Measurements from ENCODE around the gene MMP15.
"Not testable (repeated sequence)": the region's sequence is repeated elsewhere in the genome, so short reads cannot be mapped to it uniquely, and the experiment has no call there.

Gene MMP15

DNA sequence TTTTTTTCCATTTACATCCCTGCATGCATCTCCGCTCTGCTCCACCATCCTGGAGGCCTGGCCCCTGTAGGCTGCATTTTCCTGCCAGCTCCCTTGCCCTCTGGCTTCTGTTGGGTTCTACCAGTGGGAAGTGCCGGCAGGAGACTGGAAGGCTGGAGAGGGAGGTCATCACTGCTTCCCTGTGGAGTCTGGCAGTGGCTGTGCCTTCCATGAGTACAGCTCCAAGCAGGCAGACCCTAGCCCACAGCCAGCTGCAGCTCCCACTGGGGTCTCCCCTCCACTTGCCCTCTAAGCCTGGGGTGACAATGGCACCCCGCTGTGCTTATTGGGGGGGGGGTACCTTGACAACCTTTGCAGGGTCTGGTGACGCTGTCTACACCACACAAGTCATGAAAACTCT, 37.3 kb downstream of the MMP15 start:
- H3K4me3 ChIP-seq (ENCODE audit: low read depth, low read length) = no peak overlapping the region
- DNase-seq (ENCODE audit: low read depth) = no peak
- TF ChIP-seq, protein P1, sequence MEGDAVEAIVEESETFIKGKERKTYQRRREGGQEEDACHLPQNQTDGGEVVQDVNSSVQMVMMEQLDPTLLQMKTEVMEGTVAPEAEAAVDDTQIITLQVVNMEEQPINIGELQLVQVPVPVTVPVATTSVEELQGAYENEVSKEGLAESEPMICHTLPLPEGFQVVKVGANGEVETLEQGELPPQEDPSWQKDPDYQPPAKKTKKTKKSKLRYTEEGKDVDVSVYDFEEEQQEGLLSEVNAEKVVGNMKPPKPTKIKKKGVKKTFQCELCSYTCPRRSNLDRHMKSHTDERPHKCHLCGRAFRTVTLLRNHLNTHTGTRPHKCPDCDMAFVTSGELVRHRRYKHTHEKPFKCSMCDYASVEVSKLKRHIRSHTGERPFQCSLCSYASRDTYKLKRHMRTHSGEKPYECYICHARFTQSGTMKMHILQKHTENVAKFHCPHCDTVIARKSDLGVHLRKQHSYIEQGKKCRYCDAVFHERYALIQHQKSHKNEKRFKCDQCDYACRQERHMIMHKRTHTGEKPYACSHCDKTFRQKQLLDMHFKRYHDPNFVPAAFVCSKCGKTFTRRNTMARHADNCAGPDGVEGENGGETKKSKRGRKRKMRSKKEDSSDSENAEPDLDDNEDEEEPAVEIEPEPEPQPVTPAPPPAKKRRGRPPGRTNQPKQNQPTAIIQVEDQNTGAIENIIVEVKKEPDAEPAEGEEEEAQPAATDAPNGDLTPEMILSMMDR (IDR thresholded peaks at IDR 0.05; ENCODE audit: control insufficient read depth, extremely low read depth, insufficient read depth) = no peak

DNA sequence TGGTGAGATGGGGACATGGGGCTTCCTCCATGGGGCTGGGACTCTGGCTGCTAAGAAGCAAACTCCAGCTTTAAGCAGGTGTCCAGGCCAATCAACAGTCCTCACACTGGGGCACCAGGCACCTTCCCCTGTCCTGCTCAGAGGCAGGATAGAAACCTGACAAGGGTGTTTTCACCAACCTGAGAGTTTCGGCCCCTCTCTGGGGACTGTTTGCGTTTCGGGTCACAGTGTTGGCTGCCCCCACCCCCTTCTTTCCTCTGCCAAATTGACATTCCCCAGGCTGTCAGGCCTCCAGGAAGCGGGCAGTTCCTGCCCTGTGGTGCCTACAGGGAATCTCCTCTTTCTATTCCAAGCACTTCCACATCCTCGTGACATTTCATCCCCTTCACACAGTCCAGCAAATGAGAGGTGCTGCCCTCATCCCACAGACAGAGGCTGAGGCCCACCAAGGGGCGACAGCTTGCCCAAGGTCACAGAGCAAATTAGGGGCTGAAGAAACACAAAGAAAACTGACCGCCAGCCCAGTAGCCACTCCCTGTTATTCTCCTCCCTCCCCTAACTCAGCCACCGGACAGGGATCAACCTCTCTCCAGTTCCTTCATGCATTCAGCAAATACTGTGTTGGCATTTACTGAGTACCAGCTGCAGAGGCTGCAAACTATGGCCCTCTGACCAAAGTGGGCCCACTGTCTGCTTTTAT, 38.0 kb downstream of the MMP15 start:
- H3K4me3 ChIP-seq (ENCODE audit: low read depth, low read length) = no peak overlapping the region
- DNase-seq (ENCODE audit: low read depth) = no peak
- TF ChIP-seq, protein P1 (IDR thresholded peaks at IDR 0.05; ENCODE audit: control insufficient read depth, extremely low read depth, insufficient read depth) = no peak

DNA sequence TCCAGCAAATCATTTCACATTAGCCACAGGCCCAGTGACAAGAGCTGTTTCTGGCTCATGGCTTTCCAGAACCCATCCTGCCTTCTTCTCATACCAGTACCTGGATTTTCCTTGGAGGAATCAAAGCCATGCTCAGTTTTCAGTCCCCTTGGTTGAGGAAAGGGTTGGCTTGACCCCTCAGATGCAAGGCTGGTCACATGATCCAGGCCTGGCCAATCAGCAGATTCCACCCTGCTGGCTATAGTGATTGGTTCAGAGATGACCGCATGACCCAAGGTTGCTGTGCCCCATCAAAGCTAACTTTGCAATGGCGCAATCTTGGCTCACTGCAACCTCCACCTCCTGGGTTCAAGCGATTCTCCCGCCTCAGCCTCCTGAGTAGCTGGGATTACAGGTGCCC, 45.0 kb downstream of the MMP15 start:
- no peak for DNase-seq (ENCODE audit: low read depth)
- TF ChIP-seq, protein P1 (IDR thresholded peaks at IDR 0.05; ENCODE audit: control insufficient read depth, extremely low read depth, insufficient read depth) = no peak

DNA sequence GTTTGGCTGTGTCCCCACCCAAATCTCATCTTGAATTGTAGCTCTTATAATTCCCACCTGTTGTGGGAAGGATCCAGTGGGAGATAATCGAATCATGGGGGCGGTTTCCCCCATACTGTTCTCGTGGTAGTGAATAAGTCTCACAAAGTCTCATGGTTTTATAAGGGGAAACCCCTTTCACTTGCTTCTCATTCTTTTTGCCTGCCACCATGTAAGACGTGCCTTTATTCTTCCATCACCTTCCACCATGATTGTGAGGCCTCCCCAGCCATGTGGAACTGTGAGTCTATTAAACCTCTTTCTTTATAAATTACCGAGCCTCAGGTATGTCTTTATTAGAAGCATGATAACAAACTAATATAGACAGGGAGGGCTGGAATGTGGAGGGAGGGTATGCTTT, 46.6 kb downstream of the MMP15 start:
- not testable (repeated sequence) for DNase-seq (ENCODE audit: low read depth)

More for the DNA sequence above, 45.0 kb downstream of the MMP15 start:
- H3K4me3 ChIP-seq (ENCODE audit: low read depth, low read length) = no peak overlapping the region

DNA sequence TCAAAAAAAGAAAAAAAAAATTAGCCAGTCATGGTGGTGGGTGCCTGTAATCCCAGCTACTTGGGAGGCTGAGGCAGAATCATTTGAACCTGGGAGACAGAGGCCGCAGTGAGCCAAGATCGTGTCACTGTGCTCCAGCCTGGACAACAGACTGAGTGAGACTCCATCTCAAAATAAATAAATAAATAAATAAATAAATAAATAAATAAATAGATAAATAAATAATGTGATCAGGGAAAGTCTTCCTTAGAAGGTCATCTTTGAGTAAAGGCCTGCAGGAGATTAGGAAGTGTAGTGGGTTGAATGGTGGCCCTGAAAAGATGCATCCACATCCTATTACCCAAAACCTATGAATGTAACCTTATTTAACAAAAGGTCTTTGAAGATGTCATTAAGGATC, 47.5 kb downstream of the MMP15 start:
- H3K4me3 ChIP-seq (ENCODE audit: low read depth, low read length); DNase-seq (ENCODE audit: low read depth): not testable (repeated sequence)

More for the DNA sequence above, 46.6 kb downstream of the MMP15 start:
- not testable (repeated sequence) for H3K4me3 ChIP-seq (ENCODE audit: low read depth, low read length)

DNA sequence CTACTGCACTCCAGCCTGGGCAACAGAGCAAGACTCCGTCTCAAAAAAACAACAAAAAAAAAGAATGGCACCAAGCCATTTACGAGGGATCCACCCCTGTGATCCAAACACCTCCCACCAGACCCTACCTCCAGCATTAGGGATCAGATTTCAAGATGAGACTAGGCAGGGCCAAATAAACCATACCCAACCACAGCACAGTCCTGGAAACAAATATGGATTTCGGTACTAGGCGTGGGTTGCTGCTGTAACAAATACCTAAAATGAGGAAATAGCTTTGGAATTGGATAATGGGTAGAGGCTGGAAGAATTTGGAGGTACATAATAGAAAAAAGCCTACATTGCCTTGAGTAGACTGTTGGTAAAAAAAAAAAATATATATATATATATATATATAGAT, 49.1 kb downstream of the MMP15 start:
- no peak for DNase-seq (ENCODE audit: low read depth)
- TF ChIP-seq, protein P1 (IDR thresholded peaks at IDR 0.05; ENCODE audit: control insufficient read depth, extremely low read depth, insufficient read depth) = no peak
- no peak overlapping the region for H3K4me3 ChIP-seq (ENCODE audit: low read depth, low read length)

DNA sequence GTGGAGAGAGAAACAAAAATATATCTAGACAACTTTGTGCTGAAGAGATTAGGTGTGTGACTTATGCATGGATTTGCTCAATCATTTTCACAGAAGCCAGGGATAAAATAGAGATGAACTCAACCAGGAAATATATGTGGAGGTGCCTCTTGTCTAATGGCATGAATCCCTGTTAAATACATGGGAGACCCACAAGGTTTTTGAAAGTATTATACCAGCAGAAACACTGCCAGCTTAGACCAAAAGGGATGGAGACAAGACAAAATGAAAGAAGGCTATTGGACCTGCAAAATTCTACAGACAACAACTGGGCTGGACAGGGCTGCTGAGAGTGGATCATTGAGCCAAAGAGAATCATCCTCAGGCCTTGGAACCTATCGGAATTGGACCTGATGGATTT, 51.0 kb downstream of the MMP15 start:
- no peak overlapping the region for H3K4me3 ChIP-seq (ENCODE audit: low read depth, low read length)
- no peak for DNase-seq (ENCODE audit: low read depth)
- TF ChIP-seq, protein P1 (IDR thresholded peaks at IDR 0.05; ENCODE audit: control insufficient read depth, extremely low read depth, insufficient read depth) = no peak

DNA sequence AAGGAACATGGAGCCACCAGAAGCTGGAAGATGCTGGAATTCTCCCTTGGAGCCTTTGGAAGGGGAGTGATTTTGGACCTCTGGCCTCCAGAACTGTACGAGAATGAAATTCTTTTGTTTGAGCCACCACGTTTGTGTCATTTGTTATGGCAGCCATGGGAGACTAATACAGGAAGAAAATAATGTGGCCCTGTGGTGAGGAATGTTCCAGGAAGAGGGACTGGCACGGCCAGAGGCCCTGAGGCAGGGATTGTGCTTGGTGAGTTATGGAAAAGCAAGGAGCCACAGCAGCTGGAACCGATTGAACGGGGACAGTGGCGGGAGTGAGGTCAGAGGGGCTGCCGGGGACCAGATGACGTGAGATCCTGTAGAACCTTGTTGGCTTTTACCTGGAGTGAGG, 52.2 kb downstream of the MMP15 start:
- TF ChIP-seq, protein P1 (IDR thresholded peaks at IDR 0.05; ENCODE audit: control insufficient read depth, extremely low read depth, insufficient read depth) = no peak
- no peak for DNase-seq (ENCODE audit: low read depth)

DNA sequence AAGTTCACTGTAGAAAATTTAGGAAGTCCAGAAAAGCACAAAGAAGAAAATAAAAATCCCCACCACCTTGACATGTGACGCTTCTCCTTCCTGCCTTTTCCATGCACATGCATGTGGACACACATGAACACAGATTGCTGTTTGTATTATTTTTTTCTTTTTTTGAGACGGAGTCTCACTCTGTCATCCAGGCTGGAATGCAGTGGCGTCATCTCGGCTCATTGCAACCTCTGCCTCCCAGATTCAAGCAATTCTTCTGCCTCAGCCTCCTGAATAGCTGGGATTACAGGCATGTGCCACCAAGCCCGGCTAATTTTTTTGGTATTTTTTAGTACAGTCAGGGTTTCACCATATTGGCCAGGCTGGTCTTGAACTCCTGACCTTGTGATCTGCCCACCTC, 55.1 kb downstream of the MMP15 start:
- not testable (repeated sequence) for DNase-seq (ENCODE audit: low read depth)

More for the DNA sequence above, 52.2 kb downstream of the MMP15 start:
- no peak overlapping the region for H3K4me3 ChIP-seq (ENCODE audit: low read depth, low read length)

More for the DNA sequence above, 55.1 kb downstream of the MMP15 start:
- not testable (repeated sequence) for H3K4me3 ChIP-seq (ENCODE audit: low read depth, low read length)
